HepG2 (cell line): ENCODE results near the gene ZFP90. TPM values are rescaled to one million over a fixed set of nuclear protein-coding genes. Genes with fewer than 3 reads are reported as not detected.
A peak's percentile ranks its signal among the peaks of the same experiment; 100 is the strongest.

Experiments used
- ATF1 ChIP-seq: IDR thresholded peaks from 2 replicates; pipeline ENCODE4 v1.6.1; 2016; ENCODE audit warnings: mild to moderate bottlenecking, control low read depth
- CTCF ChIP-seq: sonication (generic); formaldehyde crosslinking; IDR thresholded peaks from 2 replicates; pipeline ENCODE4 v1.5.0; 2020; ENCODE audit warnings: mild to moderate bottlenecking, missing genetic modification reagents, moderate library complexity
- FOXP4 ChIP-seq: sonication (generic); formaldehyde crosslinking; IDR thresholded peaks from 2 replicates; pipeline ENCODE4 v1.4.0; 2020; ENCODE audit warnings: missing genetic modification reagents
- LRRFIP1 ChIP-seq: sonication (generic); formaldehyde crosslinking; conservative IDR thresholded peaks from 2 replicates; pipeline ENCODE4 v1.4.0; 2020; ENCODE audit warnings: missing genetic modification reagents
- SALL1 ChIP-seq: sonication (generic); formaldehyde crosslinking; IDR thresholded peaks from 2 replicates; pipeline ENCODE4 v1.8.0; 2022; ENCODE audit warnings: mild to moderate bottlenecking, missing genetic modification reagents
- SALL2 ChIP-seq: sonication (generic); formaldehyde crosslinking; IDR thresholded peaks from 2 replicates; pipeline ENCODE4 v1.8.1; 2023; ENCODE audit warnings: mild to moderate bottlenecking, missing genetic modification reagents, inconsistent platforms
- SNAPC4 ChIP-seq: sonication (generic); formaldehyde crosslinking; IDR thresholded peaks from 2 replicates; pipeline ENCODE4 v1.4.0; 2020; ENCODE audit warnings: mild to moderate bottlenecking, missing genetic modification reagents
- THAP9 ChIP-seq: sonication (generic); formaldehyde crosslinking; IDR thresholded peaks from 2 replicates; pipeline ENCODE4; 2020; ENCODE audit warnings: missing genetic modification reagents, mild to moderate bottlenecking, borderline replicate concordance
- ZNF124 ChIP-seq: sonication (generic); formaldehyde crosslinking; IDR thresholded peaks from 2 replicates; pipeline ENCODE4 v1.4.0; 2020; ENCODE audit warnings: missing genetic modification reagents
- ZNF354B ChIP-seq: sonication (generic); formaldehyde crosslinking; IDR thresholded peaks from 2 replicates; pipeline ENCODE4 v1.8.0; 2022; ENCODE audit warnings: mild to moderate bottlenecking, missing genetic modification reagents
- ZNF605 ChIP-seq: sonication (generic); formaldehyde crosslinking; IDR thresholded peaks from 2 replicates; pipeline ENCODE4 v1.8.0; 2022; ENCODE audit warnings: mild to moderate bottlenecking, missing genetic modification reagents
- ZNF790 ChIP-seq: sonication (generic); formaldehyde crosslinking; IDR thresholded peaks from 2 replicates; pipeline ENCODE4 v1.8.0; 2022; ENCODE audit warnings: missing genetic modification reagents, mild to moderate bottlenecking, borderline replicate concordance
- polyA plus RNA-seq, 8 experiments: library from polyadenylated mRNA; depleted of rRNA in 3 of 8; stranded (reverse) in 7 of 8; unstranded in 1 of 8; fragments of >200 nt; fragmentation: Illumina TruSeq in 4 of 8; extraction: Trizol in 4 of 8; gene quantifications; 2 replicates each; pipeline versions ENCODE4 v1.2.1 to v1.2.3, GENCODE V29; 2011 to 2016; ENCODE audit warnings: low read depth in 4 of 8, missing spikeins in 1 of 8, mixed read lengths in 1 of 8; ENCODE audit not compliant: insufficient read depth in 1 of 8
- total RNA-seq, 5 experiments: library from RNA; depleted of rRNA; stranded (reverse); fragments of >200 nt; fragmentation: Illumina TruSeq; extraction: Trizol; gene quantifications; 2 replicates each; pipeline ENCODE4 v1.2.3, GENCODE V29; 2016; ENCODE audit warnings: low read depth in 1 of 5

The ZFP90 gene
- total and polyA plus RNA-seq, 2 of the 13 experiments (the other 11 are each of a cell fraction or from before 2014, with no cell fraction given), result 17.6 to 18.9 TPM

GRCh38 chr16:68538880-68539701, at the start of gene ZFP90 (continued):
- TF ChIP-seq SNAPC4 (CRISPR knock-in tag) (no peak), ZNF605 (CRISPR knock-in tag) (no peak), CTCF (CRISPR knock-in tag) (no peak), SALL2 (CRISPR knock-in tag) (peak; percentile 41; the same call in 1 of the 2 replicates), LRRFIP1 (CRISPR knock-in tag) (0 out of 2 replicates have a peak, but pooled peaks have one; percentile 9), FOXP4 (0 out of 2 replicates have a peak, but pooled peaks have one; percentile 24), ZNF124 (CRISPR knock-in tag) (no peak), SALL1 (CRISPR knock-in tag) (peak; percentile 69), ATF1 (CRISPR knock-in tag) (no peak), THAP9 (CRISPR knock-in tag) (peak; percentile 85), ZNF790 (peak; percentile 76), ZNF354B (CRISPR knock-in tag) (no peak; the same call in 1 of the 2 replicates)
